Lower leg skin (tissue), 3 donors: Measurements from ENCODE around the gene ZNF681.

ENCODE experiments used
- CTCF ChIP-seq, 3 donors: fragments of 450-650 bp; IDR thresholded peaks; one replicate each; pipeline ENCODE4 v1.5.1; 2016; ENCODE audit warnings: antibody characterized with exemption in 3 of 3, mild to moderate bottlenecking in 3 of 3, moderate library complexity in 2 of 3
- POLR2A ChIP-seq, 2 donors: fragments of 450-650 bp; IDR thresholded peaks; one replicate each; pipeline ENCODE4 v1.6.1; 2016 to 2017; ENCODE audit warnings: antibody characterized with exemption in 2 of 2, mild to moderate bottlenecking in 1 of 2, moderate library complexity in 1 of 2

- TF ChIP-seq CTCF (IDR thresholded peaks at IDR 0.05) (no peak), POLR2A (IDR thresholded peaks at IDR 0.05) (no peak)
Measured at GRCh38 chr19:23778566-23778965, 19.9 kb upstream of the ZNF681 start.
